Liver (tissue), 9 donors: ENCODE data around the gene RASAL1. TPM values are rescaled to one million over a fixed set of nuclear protein-coding genes. Genes with fewer than 3 reads are reported as not detected.

ENCODE experiments used
- DNase-seq: peaks from one replicate; pipeline ENCODE4 v3.0.0-alpha.2; 2017; ENCODE audit warnings: low spot score
- H3K27ac ChIP-seq, 2 donors: one replicate each; pipeline ENCODE4 v1.7.0; 2013; ENCODE audit warnings: inconsistent platforms in 2 of 2, low read length in 2 of 2, control low read depth in 1 of 2, low read depth in 1 of 2, mild to moderate bottlenecking in 1 of 2
- H3K27me3 ChIP-seq, 4 donors: one replicate each; pipeline versions ENCODE4 v1.6.1 to v1.7.0; 2013; ENCODE audit warnings: low read length in 3 of 4, inconsistent platforms in 1 of 4, mild to moderate bottlenecking in 1 of 4, moderate library complexity in 1 of 4; ENCODE audit not compliant: control insufficient read depth in 4 of 4, insufficient read depth in 4 of 4
- H3K36me3 ChIP-seq, 4 donors: one replicate each; pipeline versions ENCODE4 v1.6.1 to v1.7.0; 2013; ENCODE audit warnings: low read length in 3 of 4, mild to moderate bottlenecking in 3 of 4, low read depth in 1 of 4, moderate library complexity in 1 of 4; ENCODE audit not compliant: control insufficient read depth in 4 of 4, insufficient read depth in 3 of 4
- H3K4me1 ChIP-seq, 4 donors: one replicate each; pipeline versions ENCODE4 v1.6.1 to v1.7.0; 2013; ENCODE audit warnings: low read length in 3 of 4, mild to moderate bottlenecking in 3 of 4, moderate library complexity in 1 of 4; ENCODE audit not compliant: control insufficient read depth in 4 of 4, insufficient read depth in 4 of 4
- H3K4me3 ChIP-seq, 3 donors: one replicate each; pipeline versions ENCODE4 v1.6.1 to v1.7.0; 2013; ENCODE audit warnings: low read length in 3 of 3, control low read depth in 1 of 3, low read depth in 1 of 3, mild to moderate bottlenecking in 1 of 3
- H3K9ac ChIP-seq, 2 donors: one replicate each; pipeline ENCODE4 v1.7.0; 2013; ENCODE audit warnings: low read length in 2 of 2, mild to moderate bottlenecking in 2 of 2, moderate library complexity in 2 of 2, control low read depth in 1 of 2, low read depth in 1 of 2
- H3K9me3 ChIP-seq, 4 donors: one replicate each; pipeline versions ENCODE4 v1.6.1 to v1.7.0; 2013; ENCODE audit warnings: low read length in 3 of 4; ENCODE audit not compliant: control insufficient read depth in 4 of 4
- CTCF ChIP-seq: fragments of 150-350 bp; IDR thresholded peaks from 2 replicates; pipeline ENCODE4 v1.5.1; 2017; ENCODE audit warnings: improper control_type of control experiment, low read depth, low read length; ENCODE audit not compliant: missing input control
- HNF4G ChIP-seq: IDR thresholded peaks from 2 replicates; pipeline ENCODE4 v1.6.1; 2016; ENCODE audit warnings: antibody characterized with exemption
- JUND ChIP-seq, 2 donors: IDR thresholded peaks; 2 replicates each; pipeline ENCODE4 v1.6.1; 2016; ENCODE audit warnings: antibody characterized with exemption in 2 of 2
- MAX ChIP-seq: IDR thresholded peaks from 2 replicates; pipeline ENCODE4 v1.6.1; 2016; ENCODE audit warnings: antibody characterized with exemption
- NR2F2 ChIP-seq: IDR thresholded peaks from 2 replicates; pipeline ENCODE4 v1.6.1; 2016; ENCODE audit warnings: antibody characterized with exemption
- RAD21 ChIP-seq, 2 donors: IDR thresholded peaks; 2 replicates each; pipeline ENCODE4 v1.6.1; 2016; ENCODE audit warnings: antibody characterized with exemption in 2 of 2, mild to moderate bottlenecking in 2 of 2
- REST ChIP-seq: IDR thresholded peaks from 2 replicates; pipeline ENCODE4 v1.6.1; 2016; ENCODE audit warnings: antibody characterized with exemption, mild to moderate bottlenecking
- RXRA ChIP-seq, 2 donors: IDR thresholded peaks; 2 replicates each; pipeline ENCODE4 v1.6.1; 2017 to 2018; ENCODE audit warnings: antibody characterized with exemption in 2 of 2, mild to moderate bottlenecking in 1 of 2
- SP1 ChIP-seq: IDR thresholded peaks from 2 replicates; pipeline ENCODE4 v1.6.1; 2018; ENCODE audit warnings: antibody characterized with exemption, mild to moderate bottlenecking
- TAF1 ChIP-seq: conservative IDR thresholded peaks from 2 replicates; pipeline ENCODE4 v1.6.1; 2016; ENCODE audit warnings: antibody characterized with exemption, mild to moderate bottlenecking
- YY1 ChIP-seq: IDR thresholded peaks from 2 replicates; pipeline ENCODE4 v1.6.1; 2016; ENCODE audit warnings: antibody characterized with exemption, mild to moderate bottlenecking
- ZBTB33 ChIP-seq: IDR thresholded peaks from 2 replicates; pipeline ENCODE4 v1.6.1; 2016; ENCODE audit warnings: antibody characterized with exemption
- WGBS: extraction: QIAGEN DNeasy Blood & Tissue Kit; methylation state at CpG from one replicate; pipeline ENCODE4 v1.1.7; 2013; 5-methylcytosine and 5-hydroxymethylcytosine counted together
- polyA plus RNA-seq, 2 donors: library from polyadenylated mRNA; stranded (reverse) in 1 of 2; unstranded in 1 of 2; fragments of 200-250 nt in 1 of 2; fragments of >200 nt in 1 of 2; fragmentation: Nextera tagmentation in 1 of 2; extraction: Ambion mirVana in 1 of 2; gene quantifications; one replicate each; pipeline versions ENCODE4 v1.2.1 to v1.2.3, GENCODE V29; 2013 to 2015
- total RNA-seq, 2 donors: library from RNA; depleted of rRNA; stranded (reverse); fragments of >200 nt; gene quantifications; one replicate each; pipeline ENCODE4 v1.2.3, GENCODE V29; 2014
- donor health status: healthy.
- donor health status: healthy.
- donor health status: healthy.
- donor health status: healthy.
- donor health status: healthy.

Gene RASAL1
- total and polyA plus RNA-seq, 4 donors: 0.20 to 0.33 (median 0.26) TPM

- TF ChIP-seq REST: no peak
Observed at GRCh38 chr12:113136990-113137511, 1.5 kb upstream of the RASAL1 start (continued).

- WGBS: 32% methylated on average over 21 of the region's 21 CpGs
- Histone ChIP-seq H3K27ac (no peak overlapping the region), H3K27me3 (peaks cover 0 to 5% (median 1%) of the 10 kb centered on the region in 4 donors), H3K4me1 (peaks cover 0 to 4% (median 3%) of the 10 kb centered on the region in 4 donors), H3K9ac (no peak overlapping the region), H3K9me3 (no peaks in the 10 kb centered on the region), H3K4me3 (no peak overlapping the region), H3K36me3 (no peaks in the 10 kb centered on the region)
- DNase-seq: no peak
- TF ChIP-seq RAD21 (IDR thresholded peaks at IDR 0.05): no peak
- no peak for TF ChIP-seq HNF4G
- no peak for TF ChIP-seq NR2F2
- no peak for TF ChIP-seq SP1
- TF ChIP-seq TAF1: no peak
- no peak for TF ChIP-seq YY1
- TF ChIP-seq ZBTB33: no peak
- no peak for TF ChIP-seq CTCF
- TF ChIP-seq RXRA (IDR thresholded peaks at IDR 0.05): no peak
Observed at GRCh38 chr12:113136128-113136989, 798 bp upstream of the RASAL1 start.

GRCh38 chr12:113134521-113134951 lies 1.0 kb downstream of the RASAL1 start:
- H3K27me3 ChIP-seq: peaks cover 0 to 5% (median 1%) of the 10 kb centered on the region in 4 donors
- peaks cover 0 to 4% (median 3%) of the 10 kb centered on the region in 4 donors for H3K4me1 ChIP-seq
- WGBS: 54% methylated on average over 6 of the region's 6 CpGs
- no peak overlapping the region for H3K27ac ChIP-seq
- TF ChIP-seq MAX: no peak
- no peak for TF ChIP-seq JUND (IDR thresholded peaks at IDR 0.05)
- TF ChIP-seq NR2F2: no peak
- TF ChIP-seq CTCF: no peak
- no peak for TF ChIP-seq RAD21 (IDR thresholded peaks at IDR 0.05)
- no peak for TF ChIP-seq RXRA (IDR thresholded peaks at IDR 0.05)
- no peaks in the 10 kb centered on the region for H3K36me3 ChIP-seq
- no peak overlapping the region for H3K4me3 ChIP-seq
- no peaks in the 10 kb centered on the region for H3K9me3 ChIP-seq
- no peak for DNase-seq
- H3K9ac ChIP-seq: no peak overlapping the region
